NCI-H146 treated with DMSO at 0.1 percent for 48 hours (cell line): ENCODE measurements around the gene STX18.
"Not testable (repeated sequence)": the region's sequence is repeated elsewhere in the genome, so short reads cannot be mapped to it uniquely, and the experiment has no call there.

Experiments
- DNase-seq: peaks from one replicate; lab custom pipeline; 2025; ENCODE audit not compliant: unreplicated experiment; lab: John Stamatoyannopoulos, UW

The STX18 gene

GRCh38 chr4:4541661-4542570 lies at the start of gene STX18:
Gene STX18, minus strand, starts transcription at chr4:4542048. Its CDS starts 84 bp downstream, at chr4:4541964.
- peak; percentile 78 for DNase-seq

- no peak for DNase-seq
Measured at GRCh38 chr4:4591071-4591470, 49.2 kb upstream of the STX18 start.

- no peak for DNase-seq
Measured at GRCh38 chr4:4590546-4590945, 48.7 kb upstream of the STX18 start.

- no peak for DNase-seq
Measured at GRCh38 chr4:4585012-4585670, 43.3 kb upstream of the STX18 start.

- no peak for DNase-seq
Measured at GRCh38 chr4:4583606-4584005, 41.8 kb upstream of the STX18 start.

GRCh38 chr4:4582653-4583052 lies 40.8 kb upstream of the STX18 start:
- DNase-seq = no peak

- no peak for DNase-seq
Measured at GRCh38 chr4:4580494-4580893, 38.6 kb upstream of the STX18 start.

- DNase-seq = peak; percentile 25
Measured at GRCh38 chr4:4578981-4579380, 37.1 kb upstream of the STX18 start.

- DNase-seq = no peak
Measured at GRCh38 chr4:4577359-4577875, 35.6 kb upstream of the STX18 start.

- peak; percentile 50 for DNase-seq
Measured at GRCh38 chr4:4575284-4576211, 33.7 kb upstream of the STX18 start.

- DNase-seq = no peak
Measured at GRCh38 chr4:4574792-4575191, 32.9 kb upstream of the STX18 start.

- no peak for DNase-seq
Measured at GRCh38 chr4:4574052-4574451, 32.2 kb upstream of the STX18 start.

- no peak for DNase-seq
Measured at GRCh38 chr4:4572821-4573220, 31.0 kb upstream of the STX18 start.

GRCh38 chr4:4569861-4570260 lies 28.0 kb upstream of the STX18 start:
- DNase-seq = not testable (repeated sequence)

GRCh38 chr4:4568806-4569427 lies 27.1 kb upstream of the STX18 start:
- DNase-seq = no peak

GRCh38 chr4:4566359-4566758 lies 24.5 kb upstream of the STX18 start:
- DNase-seq = not testable (repeated sequence)

GRCh38 chr4:4564522-4564921 lies 22.7 kb upstream of the STX18 start:
- DNase-seq = no peak

GRCh38 chr4:4560642-4561041 lies 18.8 kb upstream of the STX18 start:
- no peak for DNase-seq

GRCh38 chr4:4560136-4560535 lies 18.3 kb upstream of the STX18 start:
- no peak for DNase-seq

GRCh38 chr4:4559596-4559995 lies 17.7 kb upstream of the STX18 start:
- no peak for DNase-seq

GRCh38 chr4:4558881-4559280 lies 17.0 kb upstream of the STX18 start:
- DNase-seq = no peak
